HFFc6 (cell line): ENCODE results near the gene MAOB. TPM values are rescaled to one million over a fixed set of nuclear protein-coding genes. Genes with fewer than 3 reads are reported as not detected.

Experiments
- DNase-seq: peaks from one replicate; pipeline ENCODE4 v3.0.0-alpha.2; 2018
- H3K27ac Mint-ChIP-seq: 2 replicates; pipeline ENCODE4 v1.8.0; 2020; ENCODE audit warnings: mild to moderate bottlenecking, mixed read lengths
- H3K27me3 Mint-ChIP-seq: 2 replicates; pipeline ENCODE4 v1.8.0; 2021; ENCODE audit warnings: mild to moderate bottlenecking, moderate library complexity, mixed read lengths; ENCODE audit not compliant: insufficient read depth
- H3K36me3 Mint-ChIP-seq: 2 replicates; pipeline ENCODE4 v1.8.0; 2021; ENCODE audit warnings: low read depth, mixed read lengths
- H3K4me1 Mint-ChIP-seq: 2 replicates; pipeline ENCODE4 v1.8.0; 2020; ENCODE audit warnings: low read depth, mixed read lengths
- H3K4me3 Mint-ChIP-seq: 2 replicates; pipeline ENCODE4 v1.8.0; 2020; ENCODE audit warnings: mild to moderate bottlenecking, moderate library complexity, mixed read lengths
- H3K9me3 Mint-ChIP-seq: 2 replicates; pipeline ENCODE4 v1.8.0; 2020; ENCODE audit warnings: mild to moderate bottlenecking, mixed read lengths
- total RNA-seq, 6 experiments: library from RNA; stranded (reverse); fragmentation: NEBNext Ultra II Directional; extraction: Animal tissue kit (Norgen Biotek cat#: 25700); gene quantifications; 2 replicates in 1 of 6; 3 replicates in 5 of 6; pipeline ENCODE4 v1.2.3, GENCODE V29; 2021
- TF ChIP-seq, protein P1 (sequence below): fragments of 200-600 bp; sonication (generic); IDR thresholded peaks from 2 replicates; pipeline ENCODE4 v1.5.0; 2021; ENCODE audit warnings: antibody characterized with exemption, mild to moderate bottlenecking

The MAOB gene
- total RNA-seq, 6 experiments from 2014 or later = not detected

DNA sequence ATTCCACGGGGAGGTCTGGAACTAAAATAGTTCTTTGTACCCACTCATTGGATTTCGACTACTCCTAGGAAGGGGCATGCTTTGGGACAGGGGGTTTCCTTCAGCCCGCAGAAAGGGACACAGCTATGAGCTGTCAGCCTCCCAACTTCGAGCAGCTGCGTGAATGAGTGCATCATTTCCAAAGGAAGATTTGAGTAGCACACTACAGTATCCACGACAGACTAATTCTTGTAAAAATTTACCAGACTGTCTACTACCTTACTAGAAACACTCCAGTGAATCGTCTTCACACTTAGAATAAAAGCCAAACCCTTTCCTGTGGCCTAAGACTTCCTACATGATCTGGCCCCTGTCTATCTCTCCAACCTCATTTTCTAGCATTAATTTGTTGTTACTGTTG is 124.2 kb downstream of the MAOB start:
- Mint-ChIP-seq H3K4me1 (no peaks in the 10 kb centered on the region), H3K4me3 (no peak overlapping the region), H3K27me3 (peaks cover 1% of the 10 kb centered on the region), H3K9me3 (no peaks in the 10 kb centered on the region), H3K27ac (no peak overlapping the region), H3K36me3 (no peaks in the 10 kb centered on the region)
- DNase-seq = no peak
- TF ChIP-seq, protein P1, sequence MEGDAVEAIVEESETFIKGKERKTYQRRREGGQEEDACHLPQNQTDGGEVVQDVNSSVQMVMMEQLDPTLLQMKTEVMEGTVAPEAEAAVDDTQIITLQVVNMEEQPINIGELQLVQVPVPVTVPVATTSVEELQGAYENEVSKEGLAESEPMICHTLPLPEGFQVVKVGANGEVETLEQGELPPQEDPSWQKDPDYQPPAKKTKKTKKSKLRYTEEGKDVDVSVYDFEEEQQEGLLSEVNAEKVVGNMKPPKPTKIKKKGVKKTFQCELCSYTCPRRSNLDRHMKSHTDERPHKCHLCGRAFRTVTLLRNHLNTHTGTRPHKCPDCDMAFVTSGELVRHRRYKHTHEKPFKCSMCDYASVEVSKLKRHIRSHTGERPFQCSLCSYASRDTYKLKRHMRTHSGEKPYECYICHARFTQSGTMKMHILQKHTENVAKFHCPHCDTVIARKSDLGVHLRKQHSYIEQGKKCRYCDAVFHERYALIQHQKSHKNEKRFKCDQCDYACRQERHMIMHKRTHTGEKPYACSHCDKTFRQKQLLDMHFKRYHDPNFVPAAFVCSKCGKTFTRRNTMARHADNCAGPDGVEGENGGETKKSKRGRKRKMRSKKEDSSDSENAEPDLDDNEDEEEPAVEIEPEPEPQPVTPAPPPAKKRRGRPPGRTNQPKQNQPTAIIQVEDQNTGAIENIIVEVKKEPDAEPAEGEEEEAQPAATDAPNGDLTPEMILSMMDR = no peak

DNA sequence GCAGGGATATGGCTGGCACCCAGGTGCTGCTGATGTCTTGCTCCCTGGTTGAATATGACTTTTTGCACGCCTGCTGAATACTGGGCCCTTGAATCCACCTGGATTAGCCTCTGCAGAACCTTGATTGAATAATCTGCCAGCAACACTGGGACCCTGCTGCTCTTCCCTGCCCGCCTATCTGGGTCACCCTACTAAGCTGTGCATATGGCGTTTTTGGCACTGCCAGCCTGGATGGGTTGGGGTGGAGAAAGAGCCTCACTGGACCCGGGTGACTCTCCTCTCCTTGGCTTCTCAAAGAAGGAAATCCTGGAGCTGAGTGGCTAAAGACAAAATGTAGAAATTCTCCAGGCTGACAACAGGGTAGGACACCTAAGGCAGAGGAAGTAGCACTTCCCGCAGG is 126.2 kb downstream of the MAOB start:
- Mint-ChIP-seq H3K27ac (no peak overlapping the region), H3K4me3 (no peak overlapping the region), H3K27me3 (peaks cover 1% of the 10 kb centered on the region), H3K9me3 (no peaks in the 10 kb centered on the region), H3K36me3 (no peaks in the 10 kb centered on the region), H3K4me1 (no peaks in the 10 kb centered on the region)
- TF ChIP-seq, protein P1 = no peak
- no peak for DNase-seq

DNA sequence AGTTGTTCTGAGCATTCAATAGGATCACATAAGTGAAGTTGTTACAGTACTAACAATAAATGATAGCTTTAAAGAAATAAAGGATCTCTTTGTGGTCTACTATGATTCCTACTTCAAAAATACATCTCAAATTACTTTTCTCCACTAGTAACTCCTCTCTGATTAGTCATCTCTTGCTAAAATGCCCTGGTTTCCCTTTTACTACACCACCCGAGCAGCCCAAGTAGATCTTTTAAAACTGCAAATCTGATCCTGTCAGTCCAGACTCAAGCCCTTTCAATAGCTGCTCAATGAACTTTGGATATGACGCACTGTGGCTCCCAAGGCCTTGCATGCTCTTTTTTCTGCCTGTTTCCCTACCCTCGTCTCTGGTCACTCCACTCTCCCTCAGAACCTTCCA is 128.6 kb downstream of the MAOB start:
- Mint-ChIP-seq H3K4me1 (no peaks in the 10 kb centered on the region), H3K27me3 (peaks cover 1% of the 10 kb centered on the region), H3K4me3 (no peak overlapping the region), H3K27ac (no peak overlapping the region), H3K36me3 (no peaks in the 10 kb centered on the region), H3K9me3 (no peaks in the 10 kb centered on the region)
- no peak for DNase-seq
- TF ChIP-seq, protein P1 = no peak

DNA sequence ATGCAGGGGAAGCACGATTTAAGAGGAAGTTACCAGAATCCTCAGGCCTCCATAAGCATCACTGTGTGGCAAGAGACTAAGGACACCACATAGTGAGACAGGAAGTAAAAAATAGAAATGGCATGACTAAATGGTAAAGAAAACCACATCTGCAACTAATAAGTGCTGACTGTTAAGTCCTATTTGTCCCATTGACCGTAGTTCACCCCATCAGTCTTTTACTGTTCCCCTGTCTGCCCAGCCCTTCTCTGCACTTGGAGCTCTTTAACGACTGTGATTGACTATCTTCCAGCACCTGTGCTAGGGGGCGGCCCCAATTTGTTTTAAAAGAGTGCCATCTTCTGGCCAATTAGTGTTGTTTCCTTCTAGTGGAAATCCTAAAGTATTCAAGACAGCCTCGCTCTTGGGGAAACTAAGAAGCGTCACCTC is 132.0 kb downstream of the MAOB start:
- no peaks in the 10 kb centered on the region for H3K4me1 Mint-ChIP-seq
- H3K27ac Mint-ChIP-seq = no peak overlapping the region
- no peaks in the 10 kb centered on the region for H3K36me3 Mint-ChIP-seq
- no peak overlapping the region for H3K4me3 Mint-ChIP-seq
- no peaks in the 10 kb centered on the region for H3K9me3 Mint-ChIP-seq
- no peaks in the 10 kb centered on the region for H3K27me3 Mint-ChIP-seq
- TF ChIP-seq, protein P1 = peak; percentile 51; the same call in 1 of the 2 replicates
- no peak for DNase-seq

DNA sequence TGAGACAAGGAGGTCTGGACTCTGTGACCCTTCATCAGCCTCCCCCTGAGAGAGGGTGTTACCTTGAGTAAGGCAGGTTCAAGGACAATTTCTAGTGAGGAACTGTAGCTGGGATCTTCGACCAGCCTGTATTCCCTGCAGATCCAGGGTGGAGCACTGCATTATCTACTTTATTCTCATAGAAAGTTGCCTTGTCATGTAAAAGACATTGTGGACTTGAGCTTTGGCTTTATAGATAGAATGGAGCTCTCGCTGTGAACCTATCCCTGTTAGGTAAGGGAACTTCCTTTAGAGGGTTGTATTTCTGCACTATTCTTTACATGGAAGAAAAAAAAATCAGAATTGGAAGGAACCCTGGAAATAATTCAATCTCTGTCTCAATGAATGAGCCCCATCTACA is 134.8 kb downstream of the MAOB start:
- no peak for DNase-seq
- TF ChIP-seq, protein P1 = no peak
- H3K9me3 Mint-ChIP-seq = no peaks in the 10 kb centered on the region
- H3K27me3 Mint-ChIP-seq = no peaks in the 10 kb centered on the region
- H3K27ac Mint-ChIP-seq = no peak overlapping the region
- H3K36me3 Mint-ChIP-seq = no peaks in the 10 kb centered on the region
- H3K4me1 Mint-ChIP-seq = no peaks in the 10 kb centered on the region
- no peak overlapping the region for H3K4me3 Mint-ChIP-seq
